HG03064 (cell line): ENCODE data around the gene SRSF7.
"Not testable (repeated sequence)": the region's sequence is repeated elsewhere in the genome, so short reads cannot be mapped to it uniquely, and the experiment has no call there.

Source experiments
- ATAC-seq: cut with Tn5 transposase; IDR thresholded peaks from one replicate; pipeline ENCODE4 v1.9.1; 2021; ENCODE audit warnings: low read depth; ENCODE audit not compliant: unreplicated experiment

Gene SRSF7

DNA sequence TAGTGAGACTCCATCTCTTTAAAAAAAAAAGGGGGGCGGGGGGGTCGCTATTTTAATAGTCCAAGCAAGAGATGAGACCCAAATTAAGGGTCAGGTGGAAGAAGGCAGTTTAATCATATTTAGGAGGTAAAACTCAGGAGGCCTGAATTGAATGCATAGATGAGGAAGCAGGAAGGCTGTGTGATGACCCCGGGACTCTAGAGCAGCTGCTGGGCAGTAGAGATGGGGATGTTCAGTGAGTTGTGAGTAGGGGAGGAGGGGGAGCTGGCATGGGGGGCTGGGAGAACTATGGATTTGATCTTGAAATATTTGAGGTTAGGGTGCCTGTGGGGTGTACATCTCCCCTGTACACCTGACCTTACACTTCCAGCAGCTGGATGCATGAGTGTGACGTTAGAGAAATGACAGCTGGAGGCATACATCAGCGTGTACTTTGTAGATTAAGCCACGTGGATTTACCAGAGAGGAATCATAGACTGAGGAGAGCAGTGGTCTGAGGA is 44.3 kb downstream of the SRSF7 start:
- no peak for ATAC-seq

DNA sequence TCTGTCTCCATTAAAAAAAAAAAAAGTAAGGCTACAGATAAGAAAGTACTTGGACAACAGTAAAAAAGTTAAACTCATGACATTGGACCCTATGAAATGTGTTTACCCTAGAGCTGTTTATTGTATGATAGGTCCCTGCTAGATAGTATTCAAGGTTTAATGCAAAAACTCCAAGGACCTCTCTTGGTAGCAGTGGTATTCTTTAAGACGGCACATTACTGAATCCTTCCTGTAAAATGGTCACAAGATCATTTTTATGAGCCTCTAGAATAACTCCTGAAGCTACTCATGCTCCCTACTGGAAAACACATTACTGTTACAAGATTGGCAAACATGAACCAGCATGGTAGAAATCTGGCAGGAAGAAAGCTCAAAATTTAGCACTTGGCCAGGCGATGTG is 46.5 kb downstream of the SRSF7 start:
- ATAC-seq: no peak

DNA sequence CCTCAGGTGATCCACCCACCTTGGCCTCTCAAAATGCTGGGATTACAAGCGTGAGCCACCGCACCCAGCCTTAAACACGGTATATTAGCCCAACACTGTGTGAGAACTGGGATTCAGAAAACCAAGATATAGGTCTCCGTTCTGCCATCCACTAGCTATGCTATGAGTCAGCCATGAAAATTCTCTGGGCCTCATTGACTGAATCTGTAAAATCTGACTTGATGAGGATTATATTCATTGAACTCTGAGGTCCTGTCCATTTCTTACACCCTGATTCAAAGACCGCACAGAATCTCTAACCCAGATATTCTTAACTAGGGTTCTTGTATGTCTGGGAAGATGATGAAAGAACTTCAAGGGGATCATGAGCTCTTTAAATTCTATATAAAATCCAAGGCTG is 47.8 kb downstream of the SRSF7 start:
- not testable (repeated sequence) for ATAC-seq

DNA sequence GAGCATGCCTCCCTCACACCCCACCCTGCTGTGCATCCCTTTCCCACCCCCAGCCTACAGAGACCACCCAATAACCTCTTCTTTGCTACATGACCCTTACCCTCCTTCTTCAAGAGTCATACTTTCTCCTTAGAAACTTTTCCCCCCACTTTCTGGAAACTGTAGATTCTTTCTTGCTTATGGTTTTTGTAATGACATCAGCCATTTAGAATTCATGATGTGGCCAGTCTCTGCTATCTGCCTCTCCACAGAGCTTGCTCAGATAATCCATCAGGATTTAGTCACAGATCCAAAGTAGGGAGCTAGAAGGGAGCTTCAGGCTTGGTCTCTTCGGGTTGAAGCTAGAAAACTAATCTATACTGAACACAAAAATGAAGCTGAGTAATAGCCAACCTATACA is 48.7 kb downstream of the SRSF7 start:
- no peak for ATAC-seq

- no peak for ATAC-seq
Measured at GRCh38 chr2:38701542-38701941, 49.6 kb downstream of the SRSF7 start.

- ATAC-seq: no peak
Measured at GRCh38 chr2:38700881-38701458, 50.2 kb downstream of the SRSF7 start.

DNA sequence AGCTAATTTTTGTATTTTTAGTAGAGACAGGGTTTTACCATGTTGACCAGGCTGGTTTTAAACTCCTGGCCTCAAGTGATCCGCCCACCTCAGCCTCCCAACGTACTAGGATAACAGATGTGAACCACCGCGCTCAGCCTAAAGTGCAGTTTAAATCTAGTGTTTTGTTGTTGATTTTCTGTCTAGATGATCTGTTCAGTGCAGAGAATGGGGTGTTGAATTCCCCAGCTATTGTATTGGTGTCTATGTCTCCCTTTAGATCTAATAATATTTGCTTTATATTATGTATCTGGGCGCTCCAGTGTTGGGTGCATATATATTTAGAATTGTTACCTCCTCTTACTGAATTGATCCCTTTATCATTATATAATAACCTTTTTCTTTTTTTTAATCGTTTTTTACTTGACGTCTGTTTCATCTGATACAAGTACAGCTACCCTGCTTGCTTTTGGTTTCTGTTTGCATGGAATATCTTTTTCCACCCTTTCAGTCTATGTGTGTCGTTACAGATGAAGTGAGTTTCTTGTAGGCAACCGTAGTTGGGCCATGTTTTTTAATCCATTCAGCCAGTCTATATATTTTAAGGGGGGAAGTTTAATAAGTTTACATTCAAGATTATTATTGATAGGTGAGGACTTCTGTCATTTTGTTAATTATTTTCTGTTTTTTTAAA is 50.9 kb downstream of the SRSF7 start:
- ATAC-seq: no peak

- no peak for ATAC-seq
Measured at GRCh38 chr2:38698467-38699003, 52.6 kb downstream of the SRSF7 start.

- no peak for ATAC-seq
Measured at GRCh38 chr2:38697116-38697840, 53.9 kb downstream of the SRSF7 start.
